IgD-negative memory B cell (primary cell): ENCODE results near the gene TFF2. TPM values are rescaled to one million over a fixed set of nuclear protein-coding genes. Genes with fewer than 3 reads are reported as not detected.

Experiments used
- H3K27ac Mint-ChIP-seq, 3 donors: one replicate each; pipeline ENCODE4 v1.8.0; 2020 to 2022; ENCODE audit warnings: mild to moderate bottlenecking in 3 of 3, mixed read lengths in 3 of 3, moderate library complexity in 1 of 3
- H3K27me3 Mint-ChIP-seq: one replicate; pipeline ENCODE4 v1.8.0; 2021; ENCODE audit warnings: mixed read lengths
- H3K36me3 Mint-ChIP-seq: one replicate; pipeline ENCODE4 v1.8.0; 2020; ENCODE audit warnings: mild to moderate bottlenecking, mixed read lengths
- H3K4me1 Mint-ChIP-seq, 3 donors: one replicate each; pipeline ENCODE4 v1.8.0; 2020 to 2022; ENCODE audit warnings: mixed read lengths in 3 of 3, mild to moderate bottlenecking in 1 of 3
- H3K4me3 Mint-ChIP-seq, 4 donors: one replicate each; pipeline ENCODE4 v1.8.0; 2020 to 2022; ENCODE audit warnings: mild to moderate bottlenecking in 4 of 4, mixed read lengths in 4 of 4, moderate library complexity in 3 of 4
- H3K9me3 Mint-ChIP-seq, 3 donors: one replicate each; pipeline ENCODE4 v1.8.0; 2020 to 2021; ENCODE audit warnings: mixed read lengths in 3 of 3, mild to moderate bottlenecking in 1 of 3
- polyA plus RNA-seq: library from polyadenylated mRNA; unstranded; fragments of 300-500 nt; fragmentation: Illumina TruSeq; gene quantifications from one replicate; pipeline ENCODE4 v1.2.3, GENCODE V29; 2021

Gene TFF2
- polyA plus RNA-seq, 1 donor from 2014 or later, result not detected

GRCh38 chr21:42364304-42364865 lies 13.6 kb upstream of the TFF2 start:
- H3K27ac Mint-ChIP-seq, result no peak overlapping the region

DNA sequence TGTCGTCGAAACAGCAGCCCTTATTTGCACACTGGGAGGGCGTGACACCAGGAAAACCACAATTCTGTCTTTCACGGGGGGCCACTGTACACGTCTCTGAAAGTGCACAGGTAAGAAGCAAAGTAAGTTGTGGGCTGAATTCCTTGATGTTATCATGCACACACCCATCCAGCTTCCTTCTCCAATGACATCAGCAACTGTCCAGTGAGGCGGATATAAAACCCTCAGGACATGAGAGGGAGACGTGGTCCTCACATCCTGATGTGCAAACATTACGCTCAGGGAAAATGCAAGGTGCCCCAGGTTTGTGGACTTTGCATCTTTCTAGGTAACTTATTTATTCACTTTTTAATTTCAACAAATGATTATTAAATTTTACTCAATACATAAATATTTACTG lies 12.5 kb upstream of the TFF2 start:
- Mint-ChIP-seq H3K4me1 (peaks cover 0 to 9% (median 3%) of the 10 kb centered on the region in 3 donors), H3K9me3 (no peaks in the 10 kb centered on the region), H3K36me3 (no peaks in the 10 kb centered on the region), H3K4me3 (no peak overlapping the region), H3K27me3 (peaks cover 30% of the 10 kb centered on the region), H3K27ac (no peak overlapping the region)

More at GRCh38 chr21:42364304-42364865, 13.6 kb upstream of the TFF2 start:
- peaks cover 23% of the 10 kb centered on the region for H3K27me3 Mint-ChIP-seq
- no peaks in the 10 kb centered on the region for H3K36me3 Mint-ChIP-seq
- no peak overlapping the region for H3K4me3 Mint-ChIP-seq
- peaks cover 0 to 9% (median 3%) of the 10 kb centered on the region in 3 donors for H3K4me1 Mint-ChIP-seq
- H3K9me3 Mint-ChIP-seq, result no peaks in the 10 kb centered on the region

DNA sequence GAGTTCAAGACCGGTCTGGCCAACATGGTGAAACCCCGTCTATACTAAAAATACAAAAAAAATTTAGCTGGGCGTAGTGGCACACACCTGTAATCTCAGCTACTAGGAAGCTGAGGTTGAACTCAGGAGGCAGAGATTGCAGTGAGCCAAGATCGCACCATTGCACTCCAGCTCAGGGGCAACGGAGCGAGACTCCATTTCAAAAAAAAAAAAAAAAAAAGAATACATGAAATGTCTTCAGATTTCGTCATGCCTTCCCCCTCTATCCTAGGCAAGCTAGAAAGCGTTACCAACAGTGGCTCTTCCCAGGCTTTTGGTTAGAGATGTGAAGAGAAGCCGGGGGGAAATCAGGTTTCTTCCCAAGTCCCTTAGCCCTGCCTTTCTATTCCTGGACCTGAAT lies 11.9 kb upstream of the TFF2 start:
- peak overlapping the region in 2 of 4 donors; percentile 58 to 66 for H3K4me3 Mint-ChIP-seq
- H3K27me3 Mint-ChIP-seq, result peaks cover 30% of the 10 kb centered on the region
- peaks cover 0 to 9% (median 3%) of the 10 kb centered on the region in 3 donors for H3K4me1 Mint-ChIP-seq
- H3K36me3 Mint-ChIP-seq, result no peaks in the 10 kb centered on the region
- H3K9me3 Mint-ChIP-seq, result no peaks in the 10 kb centered on the region
- H3K27ac Mint-ChIP-seq, result no peak overlapping the region

DNA sequence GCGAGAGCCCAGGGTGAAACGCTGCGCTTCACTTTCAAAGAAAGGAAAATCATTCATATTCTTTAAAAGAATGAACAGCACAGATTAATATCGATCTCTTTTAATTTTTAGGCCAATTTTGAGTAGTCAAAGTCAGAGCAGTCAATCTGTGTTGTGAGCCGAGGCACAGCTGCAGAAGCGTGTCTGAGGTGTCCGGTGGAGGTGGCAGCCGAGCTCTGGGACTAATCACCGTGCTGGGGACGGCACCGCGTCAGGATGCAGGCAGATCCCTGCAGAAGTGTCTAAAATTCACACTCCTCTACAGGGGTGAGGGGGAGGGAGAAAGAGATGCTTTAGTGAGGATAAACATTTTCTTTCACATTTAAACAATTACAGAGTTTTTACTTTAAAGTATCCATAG lies 11.4 kb upstream of the TFF2 start:
- H3K27ac Mint-ChIP-seq, result no peak overlapping the region
- peaks cover 0 to 4% (median 0%) of the 10 kb centered on the region in 3 donors for H3K9me3 Mint-ChIP-seq
- peaks cover 28% of the 10 kb centered on the region for H3K27me3 Mint-ChIP-seq
- H3K4me3 Mint-ChIP-seq, result no peak overlapping the region
- peaks cover 0 to 9% (median 3%) of the 10 kb centered on the region in 3 donors for H3K4me1 Mint-ChIP-seq
- no peaks in the 10 kb centered on the region for H3K36me3 Mint-ChIP-seq

DNA sequence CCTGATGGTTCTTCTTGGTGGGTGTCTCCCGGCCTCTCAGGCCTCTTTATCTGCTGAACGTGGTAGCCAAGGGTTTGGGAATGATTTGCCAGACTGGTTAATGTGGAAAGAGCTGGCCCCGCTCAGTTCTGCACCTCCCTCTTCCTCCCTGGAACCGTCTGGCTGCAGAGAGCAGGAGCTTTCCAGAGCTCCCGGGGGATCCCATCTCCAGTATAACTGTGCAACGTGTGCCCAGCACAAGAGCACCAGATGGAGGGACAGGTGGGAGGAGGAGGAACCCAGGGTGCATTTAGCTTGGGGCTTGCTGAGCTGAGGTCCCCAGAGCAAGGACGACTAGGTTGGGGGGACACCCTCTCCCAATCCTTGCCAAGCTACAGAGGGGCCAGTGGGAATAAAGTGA lies 10.5 kb upstream of the TFF2 start:
- Mint-ChIP-seq H3K27ac (no peak overlapping the region), H3K27me3 (peaks cover 36% of the 10 kb centered on the region), H3K4me1 (peaks cover 0 to 9% (median 3%) of the 10 kb centered on the region in 3 donors), H3K36me3 (no peaks in the 10 kb centered on the region), H3K4me3 (no peak overlapping the region), H3K9me3 (peaks cover 0 to 8% (median 0%) of the 10 kb centered on the region in 3 donors)

DNA sequence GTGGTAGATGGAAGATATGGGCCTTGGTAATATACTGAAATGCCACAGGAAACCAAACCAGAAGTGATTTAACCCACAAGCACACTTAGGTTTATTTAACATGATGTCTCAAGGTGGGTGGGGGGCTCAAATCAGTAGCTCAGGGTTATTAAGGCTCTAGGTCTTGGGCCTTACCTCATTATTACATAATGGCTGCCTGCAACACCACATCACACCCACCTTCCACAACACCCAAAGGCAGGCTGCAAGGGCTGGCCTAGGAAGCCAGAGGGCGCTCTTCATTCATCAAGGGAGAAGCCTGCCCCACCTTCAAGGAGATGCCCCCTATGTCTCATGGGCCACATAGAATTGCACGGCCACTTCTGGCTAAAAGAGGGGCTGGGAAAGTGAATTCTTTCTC lies 9.5 kb upstream of the TFF2 start:
- H3K4me1 Mint-ChIP-seq, result peaks cover 0 to 9% (median 3%) of the 10 kb centered on the region in 3 donors
- no peak overlapping the region for H3K4me3 Mint-ChIP-seq
- H3K9me3 Mint-ChIP-seq, result peaks cover 0 to 14% (median 0%) of the 10 kb centered on the region in 3 donors
- H3K27me3 Mint-ChIP-seq, result peaks cover 38% of the 10 kb centered on the region
- H3K27ac Mint-ChIP-seq, result no peak overlapping the region
- no peaks in the 10 kb centered on the region for H3K36me3 Mint-ChIP-seq

DNA sequence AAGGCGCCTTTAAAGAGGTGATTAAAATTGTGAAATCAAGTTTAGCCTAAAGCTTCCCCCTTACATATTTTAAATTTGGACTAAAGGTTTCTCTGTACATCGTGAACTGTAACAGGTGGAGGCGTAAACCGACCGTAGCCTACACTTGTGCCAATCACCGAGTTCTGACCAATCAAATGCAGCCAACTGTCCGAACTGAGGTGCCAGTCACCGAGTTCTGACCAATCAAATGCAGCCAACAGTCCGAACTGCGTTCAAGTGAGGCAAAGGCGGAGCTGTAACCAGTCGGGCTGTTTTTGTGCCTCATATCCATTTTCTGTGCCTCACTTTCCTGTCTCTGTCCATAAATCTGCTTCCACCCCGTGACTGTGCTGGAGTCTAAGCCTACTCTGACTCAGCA lies 8.1 kb upstream of the TFF2 start:
- Mint-ChIP-seq H3K36me3 (peaks cover 3% of the 10 kb centered on the region), H3K4me3 (no peak overlapping the region), H3K9me3 (peaks cover 3 to 28% (median 4%) of the 10 kb centered on the region in 3 donors), H3K27ac (no peak overlapping the region), H3K27me3 (peaks cover 35% of the 10 kb centered on the region), H3K4me1 (peaks cover 0 to 9% (median 3%) of the 10 kb centered on the region in 3 donors)

DNA sequence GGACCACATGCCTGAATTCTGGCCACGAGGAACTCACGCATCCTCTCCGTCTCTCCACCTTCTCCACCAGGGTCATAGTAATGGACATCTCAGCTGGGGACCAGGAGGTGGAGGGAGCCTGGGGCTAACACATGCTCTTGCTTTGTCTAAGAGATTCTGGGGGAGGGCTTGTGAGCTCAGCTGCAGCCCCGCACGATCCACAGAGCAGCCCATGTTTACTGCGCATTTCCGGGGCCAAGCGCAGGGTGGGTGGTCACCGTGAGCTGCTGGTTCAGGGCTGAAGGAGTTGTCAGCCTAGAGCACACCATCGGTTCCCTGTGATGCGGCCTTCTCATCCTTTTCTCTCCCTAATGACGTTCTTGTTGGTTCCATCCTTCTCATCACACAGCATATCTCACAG lies 7.5 kb upstream of the TFF2 start:
- Mint-ChIP-seq H3K9me3 (peaks cover 3 to 34% (median 7%) of the 10 kb centered on the region in 3 donors), H3K4me3 (no peak overlapping the region), H3K36me3 (peaks cover 3% of the 10 kb centered on the region), H3K27me3 (peaks cover 40% of the 10 kb centered on the region), H3K4me1 (peaks cover 0 to 11% (median 3%) of the 10 kb centered on the region in 3 donors), H3K27ac (no peak overlapping the region)

DNA sequence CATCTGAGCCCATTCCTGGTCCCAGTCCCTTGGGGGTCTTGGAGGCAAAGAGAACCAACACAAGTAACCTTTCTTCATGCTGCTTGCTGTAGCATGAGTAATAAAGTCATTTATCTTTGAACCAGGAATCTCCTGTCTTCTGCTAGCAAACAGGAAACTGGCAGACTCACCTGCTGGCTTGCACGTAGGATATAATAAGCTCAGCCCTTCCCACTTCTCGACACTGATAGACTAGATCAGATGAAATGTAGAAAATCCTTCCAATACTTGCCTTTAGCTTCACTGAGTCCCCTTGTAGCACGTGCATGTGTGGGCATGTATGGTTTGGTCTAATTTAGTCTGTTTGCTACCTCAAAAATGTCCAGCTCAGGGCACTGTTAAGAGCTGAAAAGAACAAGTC lies 6.5 kb upstream of the TFF2 start:
- H3K4me1 Mint-ChIP-seq, result peaks cover 0 to 5% (median 3%) of the 10 kb centered on the region in 3 donors
- H3K36me3 Mint-ChIP-seq, result peaks cover 3% of the 10 kb centered on the region
- H3K27me3 Mint-ChIP-seq, result peaks cover 38% of the 10 kb centered on the region
- H3K9me3 Mint-ChIP-seq, result peaks cover 3 to 35% (median 7%) of the 10 kb centered on the region in 3 donors
- no peak overlapping the region for H3K4me3 Mint-ChIP-seq
- no peak overlapping the region for H3K27ac Mint-ChIP-seq

DNA sequence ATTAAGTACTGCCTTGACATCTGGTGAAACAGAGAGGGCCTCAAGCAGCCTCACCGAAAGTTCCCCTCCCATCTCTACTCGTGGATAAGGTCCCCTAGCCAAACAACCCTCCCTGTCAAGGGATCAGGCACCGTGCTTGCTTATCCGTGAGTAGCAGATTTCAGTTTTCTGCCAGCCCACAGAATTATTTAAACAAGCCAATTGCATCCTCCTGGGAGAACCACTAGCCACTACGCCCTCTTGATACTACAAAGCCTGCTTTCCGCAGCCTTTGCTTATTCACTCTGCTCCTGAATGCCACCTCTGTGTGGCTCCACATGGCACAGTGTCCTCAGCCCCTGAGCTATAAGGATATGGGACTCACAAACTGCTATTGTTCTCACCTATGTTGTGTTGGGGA lies 5.9 kb upstream of the TFF2 start:
- peaks cover 0 to 1% (median 0%) of the 10 kb centered on the region in 3 donors for H3K4me1 Mint-ChIP-seq
- no peak overlapping the region for H3K4me3 Mint-ChIP-seq
- H3K27ac Mint-ChIP-seq, result no peak overlapping the region
- peaks cover 36% of the 10 kb centered on the region for H3K27me3 Mint-ChIP-seq
- H3K9me3 Mint-ChIP-seq, result peaks cover 3 to 35% (median 7%) of the 10 kb centered on the region in 3 donors
- H3K36me3 Mint-ChIP-seq, result peaks cover 3% of the 10 kb centered on the region

GRCh38 chr21:42356046-42356445 lies 5.3 kb upstream of the TFF2 start:
- peaks cover 36% of the 10 kb centered on the region for H3K27me3 Mint-ChIP-seq
- no peak overlapping the region for H3K27ac Mint-ChIP-seq

GRCh38 chr21:42353623-42354022 lies 2.8 kb upstream of the TFF2 start:
- Mint-ChIP-seq H3K4me3 (no peak overlapping the region), H3K27me3 (peaks cover 31% of the 10 kb centered on the region), H3K36me3 (peaks cover 3% of the 10 kb centered on the region), H3K4me1 (peaks cover 0 to 1% (median 0%) of the 10 kb centered on the region in 3 donors), H3K9me3 (peaks cover 3 to 35% (median 7%) of the 10 kb centered on the region in 3 donors), H3K27ac (no peak overlapping the region)

More at GRCh38 chr21:42356046-42356445, 5.3 kb upstream of the TFF2 start:
- Mint-ChIP-seq H3K9me3 (peaks cover 3 to 35% (median 7%) of the 10 kb centered on the region in 3 donors), H3K36me3 (peaks cover 3% of the 10 kb centered on the region), H3K4me1 (peaks cover 0 to 1% (median 0%) of the 10 kb centered on the region in 3 donors), H3K4me3 (no peak overlapping the region)

DNA sequence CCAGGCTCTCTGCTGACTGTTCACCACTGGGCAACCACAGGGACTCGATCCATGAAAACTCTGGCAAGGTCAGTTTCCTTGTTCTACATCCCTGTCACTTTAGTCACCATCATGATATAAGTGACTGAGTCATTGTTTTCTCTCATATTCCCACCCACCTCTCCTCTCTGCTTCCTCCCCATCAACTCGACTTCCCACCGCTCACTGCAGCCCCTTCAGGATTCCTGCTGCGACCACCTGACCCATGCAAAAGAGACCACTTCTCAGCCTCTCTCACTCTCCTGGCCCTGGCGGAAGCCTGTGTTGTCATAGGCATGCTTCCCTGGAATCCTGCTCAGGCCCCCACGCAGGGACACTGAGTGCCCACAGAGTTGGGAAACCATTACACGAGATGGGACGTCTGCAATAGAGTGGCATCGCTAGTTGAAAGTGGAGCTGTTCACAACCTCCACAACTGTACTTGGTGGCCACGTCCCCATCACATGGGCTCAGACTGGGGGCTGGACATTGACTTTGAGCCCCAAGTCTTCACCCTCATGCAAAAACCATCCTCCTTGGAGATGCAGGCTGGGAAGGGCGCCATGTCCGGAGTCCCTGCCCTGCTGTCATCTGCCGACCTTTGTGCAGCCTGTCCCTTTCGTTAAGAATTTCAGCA lies 1.8 kb upstream of the TFF2 start:
- Mint-ChIP-seq H3K36me3 (peaks cover 3% of the 10 kb centered on the region), H3K4me1 (peaks cover 0 to 1% (median 0%) of the 10 kb centered on the region in 3 donors), H3K27ac (no peak overlapping the region), H3K27me3 (peaks cover 31% of the 10 kb centered on the region), H3K4me3 (no peak overlapping the region), H3K9me3 (peaks cover 3 to 34% (median 7%) of the 10 kb centered on the region in 3 donors)

GRCh38 chr21:42351626-42352440 lies 1.0 kb upstream of the TFF2 start:
- H3K4me3 Mint-ChIP-seq, result no peak overlapping the region
- peaks cover 3 to 27% (median 7%) of the 10 kb centered on the region in 3 donors for H3K9me3 Mint-ChIP-seq
- H3K36me3 Mint-ChIP-seq, result peaks cover 3% of the 10 kb centered on the region
- H3K27me3 Mint-ChIP-seq, result peaks cover 27% of the 10 kb centered on the region
- H3K27ac Mint-ChIP-seq, result no peak overlapping the region
- peaks cover 0 to 1% (median 0%) of the 10 kb centered on the region in 3 donors for H3K4me1 Mint-ChIP-seq

DNA sequence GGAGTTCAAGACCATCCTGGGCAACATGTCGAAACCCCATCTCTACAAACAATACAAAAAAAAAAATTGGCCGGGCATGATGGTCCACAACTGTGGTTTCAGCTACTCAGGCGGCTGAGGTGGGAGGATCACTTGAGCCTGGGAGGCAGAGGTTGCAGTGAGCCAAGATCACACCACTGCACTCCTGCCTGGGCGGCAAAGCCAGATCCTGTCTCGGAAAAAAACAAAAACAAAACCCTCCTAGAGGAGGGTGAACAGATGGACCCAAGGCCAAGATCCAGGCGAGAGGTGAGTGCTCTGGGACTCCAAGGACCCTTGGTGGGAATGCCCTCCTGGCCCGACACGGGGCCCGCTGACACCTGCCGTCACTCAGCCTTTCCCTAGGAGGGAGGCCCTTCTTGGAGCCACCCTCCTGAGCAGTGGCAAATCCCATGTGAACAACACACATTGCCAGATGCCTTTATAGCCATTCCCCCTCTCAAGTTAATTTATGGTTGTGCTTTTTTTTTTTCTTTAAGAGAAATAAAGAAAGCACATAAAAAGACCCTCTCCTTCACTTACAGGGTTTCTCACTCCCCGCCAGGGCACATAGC lies 380 bp downstream of the TFF2 start:
- Mint-ChIP-seq H3K36me3 (peaks cover 3% of the 10 kb centered on the region), H3K4me1 (peaks cover 0 to 1% (median 0%) of the 10 kb centered on the region in 3 donors), H3K27ac (no peak overlapping the region), H3K27me3 (peaks cover 23% of the 10 kb centered on the region), H3K4me3 (no peak overlapping the region), H3K9me3 (peaks cover 3 to 22% (median 7%) of the 10 kb centered on the region in 3 donors)
